Liver (tissue), 9 donors: ENCODE data around the gene GMDS. TPM values are rescaled to one million over a fixed set of nuclear protein-coding genes. Genes with fewer than 3 reads are reported as not detected.

Experiments
- DNase-seq: peaks from one replicate; pipeline ENCODE4 v3.0.0-alpha.2; 2017; ENCODE audit warnings: low spot score
- H3K27ac ChIP-seq, 2 donors: one replicate each; pipeline ENCODE4 v1.7.0; 2013; ENCODE audit warnings: inconsistent platforms in 2 of 2, low read length in 2 of 2, control low read depth in 1 of 2, low read depth in 1 of 2, mild to moderate bottlenecking in 1 of 2
- H3K27me3 ChIP-seq, 4 donors: one replicate each; pipeline versions ENCODE4 v1.6.1 to v1.7.0; 2013; ENCODE audit warnings: low read length in 3 of 4, inconsistent platforms in 1 of 4, mild to moderate bottlenecking in 1 of 4, moderate library complexity in 1 of 4; ENCODE audit not compliant: control insufficient read depth in 4 of 4, insufficient read depth in 4 of 4
- H3K36me3 ChIP-seq, 4 donors: one replicate each; pipeline versions ENCODE4 v1.6.1 to v1.7.0; 2013; ENCODE audit warnings: low read length in 3 of 4, mild to moderate bottlenecking in 3 of 4, low read depth in 1 of 4, moderate library complexity in 1 of 4; ENCODE audit not compliant: control insufficient read depth in 4 of 4, insufficient read depth in 3 of 4
- H3K4me1 ChIP-seq, 4 donors: one replicate each; pipeline versions ENCODE4 v1.6.1 to v1.7.0; 2013; ENCODE audit warnings: low read length in 3 of 4, mild to moderate bottlenecking in 3 of 4, moderate library complexity in 1 of 4; ENCODE audit not compliant: control insufficient read depth in 4 of 4, insufficient read depth in 4 of 4
- H3K4me3 ChIP-seq, 3 donors: one replicate each; pipeline versions ENCODE4 v1.6.1 to v1.7.0; 2013; ENCODE audit warnings: low read length in 3 of 3, control low read depth in 1 of 3, low read depth in 1 of 3, mild to moderate bottlenecking in 1 of 3
- H3K9ac ChIP-seq, 2 donors: one replicate each; pipeline ENCODE4 v1.7.0; 2013; ENCODE audit warnings: low read length in 2 of 2, mild to moderate bottlenecking in 2 of 2, moderate library complexity in 2 of 2, control low read depth in 1 of 2, low read depth in 1 of 2
- H3K9me3 ChIP-seq, 4 donors: one replicate each; pipeline versions ENCODE4 v1.6.1 to v1.7.0; 2013; ENCODE audit warnings: low read length in 3 of 4; ENCODE audit not compliant: control insufficient read depth in 4 of 4
- EGR1 ChIP-seq, 2 donors: IDR thresholded peaks; 2 replicates each; pipeline ENCODE4 v1.6.1; 2016 to 2018; ENCODE audit warnings: antibody characterized with exemption in 2 of 2, low read depth in 2 of 2
- FOXA1 ChIP-seq: IDR thresholded peaks from 2 replicates; pipeline ENCODE4 v1.6.1; 2016; ENCODE audit warnings: antibody characterized with exemption
- FOXA2 ChIP-seq: IDR thresholded peaks from 2 replicates; pipeline ENCODE4 v1.6.1; 2016; ENCODE audit warnings: antibody characterized with exemption
- GABPA ChIP-seq, 2 donors: IDR thresholded peaks in 1 of 2; conservative IDR thresholded peaks in 1 of 2; 2 replicates each; pipeline ENCODE4 v1.6.1; 2016; ENCODE audit warnings: antibody characterized with exemption in 2 of 2, mild to moderate bottlenecking in 1 of 2, moderate library complexity in 1 of 2
- HNF4A ChIP-seq, 2 donors: conservative IDR thresholded peaks; 2 replicates each; pipeline ENCODE4 v1.6.1; 2016; ENCODE audit warnings: antibody characterized with exemption in 2 of 2, mild to moderate bottlenecking in 2 of 2
- HNF4G ChIP-seq: IDR thresholded peaks from 2 replicates; pipeline ENCODE4 v1.6.1; 2016; ENCODE audit warnings: antibody characterized with exemption
- JUND ChIP-seq, 2 donors: IDR thresholded peaks; 2 replicates each; pipeline ENCODE4 v1.6.1; 2016; ENCODE audit warnings: antibody characterized with exemption in 2 of 2
- NR2F2 ChIP-seq: IDR thresholded peaks from 2 replicates; pipeline ENCODE4 v1.6.1; 2016; ENCODE audit warnings: antibody characterized with exemption
- RAD21 ChIP-seq, 2 donors: IDR thresholded peaks; 2 replicates each; pipeline ENCODE4 v1.6.1; 2016; ENCODE audit warnings: antibody characterized with exemption in 2 of 2, mild to moderate bottlenecking in 2 of 2
- RXRA ChIP-seq, 2 donors: IDR thresholded peaks; 2 replicates each; pipeline ENCODE4 v1.6.1; 2017 to 2018; ENCODE audit warnings: antibody characterized with exemption in 2 of 2, mild to moderate bottlenecking in 1 of 2
- SP1 ChIP-seq: IDR thresholded peaks from 2 replicates; pipeline ENCODE4 v1.6.1; 2018; ENCODE audit warnings: antibody characterized with exemption, mild to moderate bottlenecking
- TAF1 ChIP-seq: conservative IDR thresholded peaks from 2 replicates; pipeline ENCODE4 v1.6.1; 2016; ENCODE audit warnings: antibody characterized with exemption, mild to moderate bottlenecking
- YY1 ChIP-seq: IDR thresholded peaks from 2 replicates; pipeline ENCODE4 v1.6.1; 2016; ENCODE audit warnings: antibody characterized with exemption, mild to moderate bottlenecking
- WGBS: extraction: QIAGEN DNeasy Blood & Tissue Kit; methylation state at CpG from one replicate; pipeline ENCODE4 v1.1.7; 2013; 5-methylcytosine and 5-hydroxymethylcytosine counted together
- polyA plus RNA-seq, 2 donors: library from polyadenylated mRNA; stranded (reverse) in 1 of 2; unstranded in 1 of 2; fragments of 200-250 nt in 1 of 2; fragments of >200 nt in 1 of 2; fragmentation: Nextera tagmentation in 1 of 2; extraction: Ambion mirVana in 1 of 2; gene quantifications; one replicate each; pipeline versions ENCODE4 v1.2.1 to v1.2.3, GENCODE V29; 2013 to 2015
- total RNA-seq, 2 donors: library from RNA; depleted of rRNA; stranded (reverse); fragments of >200 nt; gene quantifications; one replicate each; pipeline ENCODE4 v1.2.3, GENCODE V29; 2014
- TF ChIP-seq, protein P1 (sequence below): IDR thresholded peaks from 2 replicates; pipeline ENCODE4 v1.6.1; 2016; ENCODE audit warnings: antibody characterized with exemption
- TF ChIP-seq, protein P2 (sequence below): IDR thresholded peaks from 2 replicates; pipeline ENCODE4 v1.6.1; 2016; ENCODE audit warnings: antibody characterized with exemption
- TF ChIP-seq, protein P3 (sequence below): IDR thresholded peaks from 2 replicates; pipeline ENCODE4 v1.6.1; 2016; ENCODE audit warnings: antibody characterized with exemption, mild to moderate bottlenecking
- TF ChIP-seq, protein P4 (sequence below): IDR thresholded peaks from 2 replicates; pipeline ENCODE4 v1.6.1; 2016; ENCODE audit warnings: antibody characterized with exemption
- TF ChIP-seq, protein P5 (sequence below): fragments of 150-350 bp; IDR thresholded peaks from 2 replicates; pipeline ENCODE4 v1.5.1; 2017; ENCODE audit warnings: improper control_type of control experiment, low read depth, low read length; ENCODE audit not compliant: missing input control
- donor health status: healthy.
- donor health status: healthy.
- donor health status: healthy.
- donor health status: healthy.
- donor health status: healthy.

Gene GMDS
- total and polyA plus RNA-seq, 4 donors: 3.5 to 15.6 (median 13.0) TPM

DNA sequence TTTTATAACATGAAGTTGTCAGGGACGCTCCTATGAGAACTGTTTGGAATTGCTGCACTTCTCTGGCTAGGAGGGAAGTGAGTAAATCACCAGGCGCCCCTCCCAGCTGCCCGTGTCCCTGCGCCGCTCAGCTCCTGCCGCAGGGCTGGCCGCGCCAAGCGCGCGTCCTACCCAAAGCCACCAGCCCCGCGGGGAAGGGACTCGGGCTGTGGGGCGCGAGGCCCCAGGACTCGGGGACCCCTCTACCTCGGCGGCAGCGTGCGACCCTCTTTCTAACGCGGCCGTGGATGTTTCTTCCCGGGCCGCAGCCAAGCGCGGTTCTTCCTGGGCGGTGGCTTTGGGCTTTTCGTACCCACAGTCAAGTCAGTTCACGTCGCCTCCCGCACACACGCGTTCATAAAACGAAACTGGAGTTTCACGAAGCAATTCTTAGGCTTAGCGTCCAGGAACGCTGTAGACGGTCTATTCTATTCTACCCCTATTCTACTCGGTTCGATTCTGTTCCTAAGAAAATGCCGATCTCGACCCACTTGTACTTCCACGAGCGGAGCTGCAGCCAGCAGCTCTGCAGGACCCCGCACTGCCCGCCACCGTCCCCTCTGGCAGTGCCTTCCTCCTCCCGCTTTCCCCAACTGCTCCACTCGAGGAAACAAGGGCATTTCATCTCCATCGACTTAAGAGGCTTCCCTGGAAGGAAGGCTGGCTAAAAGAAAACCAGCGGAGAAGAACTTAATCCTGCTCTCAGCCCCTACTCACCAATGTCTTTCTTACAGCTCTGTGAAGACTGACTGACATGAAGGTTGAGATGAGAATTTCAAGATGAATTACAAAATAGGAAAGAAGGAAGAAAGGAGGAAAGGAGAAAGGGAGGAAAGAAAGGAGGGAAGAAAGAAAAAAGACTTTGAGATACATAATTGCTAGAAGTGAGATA is 620.3 kb downstream of the GMDS start:
- peak overlapping the region; percentile 55 to 66 (median 62) for H3K4me3 ChIP-seq
- no peak for DNase-seq

More for the DNA sequence above, 620.3 kb downstream of the GMDS start:
- no peaks in the 10 kb centered on the region for H3K9me3 ChIP-seq
- peaks cover 0 to 13% (median 7%) of the 10 kb centered on the region in 4 donors for H3K27me3 ChIP-seq
- peaks cover under 1 to 21% (median 7%) of the 10 kb centered on the region in 4 donors for H3K4me1 ChIP-seq
- peaks cover 0 to 2% (median 0%) of the 10 kb centered on the region in 4 donors for H3K36me3 ChIP-seq
- no peak overlapping the region for H3K9ac ChIP-seq
- H3K27ac ChIP-seq: no peak overlapping the region
- 14% methylated on average over 53 of the region's 53 CpGs for WGBS
- TF ChIP-seq, protein P1, sequence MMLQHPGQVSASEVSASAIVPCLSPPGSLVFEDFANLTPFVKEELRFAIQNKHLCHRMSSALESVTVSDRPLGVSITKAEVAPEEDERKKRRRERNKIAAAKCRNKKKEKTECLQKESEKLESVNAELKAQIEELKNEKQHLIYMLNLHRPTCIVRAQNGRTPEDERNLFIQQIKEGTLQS: no peak
- TF ChIP-seq RXRA (IDR thresholded peaks at IDR 0.05) (no peak), RAD21 (IDR thresholded peaks at IDR 0.05) (no peak), JUND (IDR thresholded peaks at IDR 0.05) (no peak), SP1 (no peak), YY1 (no peak), EGR1 (IDR thresholded peaks at IDR 0.05; ENCODE audit: low read depth in 2 of 2) (no peak), FOXA1 (no peak), HNF4G (no peak), GABPA (IDR thresholded peaks at IDR 0.05 in 1 of 2, conservative IDR thresholded peaks at IDR 0.05 in 1 of 2) (no peak), FOXA2 (no peak), NR2F2 (no peak), HNF4A (conservative IDR thresholded peaks at IDR 0.05) (no peak), TAF1 (no peak)
- TF ChIP-seq, protein P2, sequence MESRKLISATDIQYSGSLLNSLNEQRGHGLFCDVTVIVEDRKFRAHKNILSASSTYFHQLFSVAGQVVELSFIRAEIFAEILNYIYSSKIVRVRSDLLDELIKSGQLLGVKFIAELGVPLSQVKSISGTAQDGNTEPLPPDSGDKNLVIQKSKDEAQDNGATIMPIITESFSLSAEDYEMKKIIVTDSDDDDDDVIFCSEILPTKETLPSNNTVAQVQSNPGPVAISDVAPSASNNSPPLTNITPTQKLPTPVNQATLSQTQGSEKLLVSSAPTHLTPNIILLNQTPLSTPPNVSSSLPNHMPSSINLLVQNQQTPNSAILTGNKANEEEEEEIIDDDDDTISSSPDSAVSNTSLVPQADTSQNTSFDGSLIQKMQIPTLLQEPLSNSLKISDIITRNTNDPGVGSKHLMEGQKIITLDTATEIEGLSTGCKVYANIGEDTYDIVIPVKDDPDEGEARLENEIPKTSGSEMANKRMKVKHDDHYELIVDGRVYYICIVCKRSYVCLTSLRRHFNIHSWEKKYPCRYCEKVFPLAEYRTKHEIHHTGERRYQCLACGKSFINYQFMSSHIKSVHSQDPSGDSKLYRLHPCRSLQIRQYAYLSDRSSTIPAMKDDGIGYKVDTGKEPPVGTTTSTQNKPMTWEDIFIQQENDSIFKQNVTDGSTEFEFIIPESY: no peak
- TF ChIP-seq, protein P3, sequence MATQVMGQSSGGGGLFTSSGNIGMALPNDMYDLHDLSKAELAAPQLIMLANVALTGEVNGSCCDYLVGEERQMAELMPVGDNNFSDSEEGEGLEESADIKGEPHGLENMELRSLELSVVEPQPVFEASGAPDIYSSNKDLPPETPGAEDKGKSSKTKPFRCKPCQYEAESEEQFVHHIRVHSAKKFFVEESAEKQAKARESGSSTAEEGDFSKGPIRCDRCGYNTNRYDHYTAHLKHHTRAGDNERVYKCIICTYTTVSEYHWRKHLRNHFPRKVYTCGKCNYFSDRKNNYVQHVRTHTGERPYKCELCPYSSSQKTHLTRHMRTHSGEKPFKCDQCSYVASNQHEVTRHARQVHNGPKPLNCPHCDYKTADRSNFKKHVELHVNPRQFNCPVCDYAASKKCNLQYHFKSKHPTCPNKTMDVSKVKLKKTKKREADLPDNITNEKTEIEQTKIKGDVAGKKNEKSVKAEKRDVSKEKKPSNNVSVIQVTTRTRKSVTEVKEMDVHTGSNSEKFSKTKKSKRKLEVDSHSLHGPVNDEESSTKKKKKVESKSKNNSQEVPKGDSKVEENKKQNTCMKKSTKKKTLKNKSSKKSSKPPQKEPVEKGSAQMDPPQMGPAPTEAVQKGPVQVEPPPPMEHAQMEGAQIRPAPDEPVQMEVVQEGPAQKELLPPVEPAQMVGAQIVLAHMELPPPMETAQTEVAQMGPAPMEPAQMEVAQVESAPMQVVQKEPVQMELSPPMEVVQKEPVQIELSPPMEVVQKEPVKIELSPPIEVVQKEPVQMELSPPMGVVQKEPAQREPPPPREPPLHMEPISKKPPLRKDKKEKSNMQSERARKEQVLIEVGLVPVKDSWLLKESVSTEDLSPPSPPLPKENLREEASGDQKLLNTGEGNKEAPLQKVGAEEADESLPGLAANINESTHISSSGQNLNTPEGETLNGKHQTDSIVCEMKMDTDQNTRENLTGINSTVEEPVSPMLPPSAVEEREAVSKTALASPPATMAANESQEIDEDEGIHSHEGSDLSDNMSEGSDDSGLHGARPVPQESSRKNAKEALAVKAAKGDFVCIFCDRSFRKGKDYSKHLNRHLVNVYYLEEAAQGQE: no peak
- TF ChIP-seq, protein P4, sequence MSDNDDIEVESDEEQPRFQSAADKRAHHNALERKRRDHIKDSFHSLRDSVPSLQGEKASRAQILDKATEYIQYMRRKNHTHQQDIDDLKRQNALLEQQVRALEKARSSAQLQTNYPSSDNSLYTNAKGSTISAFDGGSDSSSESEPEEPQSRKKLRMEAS: no peak
- TF ChIP-seq, protein P5, sequence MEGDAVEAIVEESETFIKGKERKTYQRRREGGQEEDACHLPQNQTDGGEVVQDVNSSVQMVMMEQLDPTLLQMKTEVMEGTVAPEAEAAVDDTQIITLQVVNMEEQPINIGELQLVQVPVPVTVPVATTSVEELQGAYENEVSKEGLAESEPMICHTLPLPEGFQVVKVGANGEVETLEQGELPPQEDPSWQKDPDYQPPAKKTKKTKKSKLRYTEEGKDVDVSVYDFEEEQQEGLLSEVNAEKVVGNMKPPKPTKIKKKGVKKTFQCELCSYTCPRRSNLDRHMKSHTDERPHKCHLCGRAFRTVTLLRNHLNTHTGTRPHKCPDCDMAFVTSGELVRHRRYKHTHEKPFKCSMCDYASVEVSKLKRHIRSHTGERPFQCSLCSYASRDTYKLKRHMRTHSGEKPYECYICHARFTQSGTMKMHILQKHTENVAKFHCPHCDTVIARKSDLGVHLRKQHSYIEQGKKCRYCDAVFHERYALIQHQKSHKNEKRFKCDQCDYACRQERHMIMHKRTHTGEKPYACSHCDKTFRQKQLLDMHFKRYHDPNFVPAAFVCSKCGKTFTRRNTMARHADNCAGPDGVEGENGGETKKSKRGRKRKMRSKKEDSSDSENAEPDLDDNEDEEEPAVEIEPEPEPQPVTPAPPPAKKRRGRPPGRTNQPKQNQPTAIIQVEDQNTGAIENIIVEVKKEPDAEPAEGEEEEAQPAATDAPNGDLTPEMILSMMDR: no peak
